Body of pancreas (tissue), 4 donors: ENCODE data around the gene PTGES2. TPM values are rescaled to one million over a fixed set of nuclear protein-coding genes. Genes with fewer than 3 reads are reported as not detected.

Experiments used
- ATAC-seq: fragments of 150-250 bp; one replicate; pipeline ENCODE4 v1.9.1; 2016
- DNase-seq, 4 donors: peaks; one replicate each; pipeline ENCODE4 v3.0.0-alpha.2; 2019
- H3K27ac ChIP-seq, 4 donors: fragments of 200-600 bp; sonication (generic); 1 replicate in 3 of 4; 2 replicates in 1 of 4; pipeline versions ENCODE4 v1.5.1 to v1.6.1; 2016 to 2019; ENCODE audit warnings: mild to moderate bottlenecking in 1 of 4, mixed read lengths in 1 of 4, moderate library complexity in 1 of 4
- H3K27me3 ChIP-seq, 2 donors: fragments of 200-600 bp; sonication (generic); one replicate each; pipeline ENCODE4 v1.6.0; 2016; ENCODE audit warnings: mild to moderate bottlenecking in 1 of 2
- H3K36me3 ChIP-seq, 2 donors: fragments of 200-600 bp; sonication (generic); replicated peaks in 1 of 2; 2 replicates each; pipeline ENCODE4 v1.5.1; 2016; ENCODE audit warnings: low read depth in 2 of 2; ENCODE audit not compliant: insufficient read depth in 1 of 2
- H3K4me1 ChIP-seq: fragments of 200-600 bp; sonication (generic); one replicate; pipeline ENCODE4 v1.6.0; 2016
- H3K4me3 ChIP-seq, 2 donors: fragments of 200-600 bp; sonication (generic); 1 replicate in 1 of 2; 2 replicates in 1 of 2; pipeline ENCODE4 v1.5.1; 2016 to 2019
- H3K9me3 ChIP-seq, 3 donors: fragments of 200-600 bp; sonication (generic); 1 replicate in 2 of 3; 2 replicates in 1 of 3; pipeline ENCODE4 v1.5.1; 2016
- CTCF ChIP-seq, 7 experiments: fragments of 450-650 bp in 4 of 7; fragments of 200-600 bp in 3 of 7; sonication (generic) in 3 of 7; IDR thresholded peaks; one replicate each; pipeline ENCODE4 v1.5.1; 2016 to 2019; ENCODE audit warnings: antibody characterized with exemption in 7 of 7
- POLR2A ChIP-seq, 3 donors: fragments of 450-650 bp; IDR thresholded peaks; one replicate each; pipeline ENCODE4 v1.6.1; 2016; ENCODE audit warnings: antibody characterized with exemption in 3 of 3, mild to moderate bottlenecking in 2 of 3
- WGBS, 2 donors: methylation state at CpG; one replicate each; pipeline ENCODE4 v1.1.5; 2017; 5-methylcytosine and 5-hydroxymethylcytosine counted together
- intact Hi-C: fragments of 100-400 bp; cut with DNase I; formaldehyde crosslinking; loops from one replicate; pipeline ENCODE4 v1.15.1; 2023
- total RNA-seq, 2 donors: library from RNA; depleted of rRNA; stranded (reverse); fragments of >200 nt; gene quantifications; one replicate each; pipeline ENCODE4 v1.1.0, GENCODE V29; 2016

PTGES2 gene
- total RNA-seq, 2 donors from 2014 or later = 55.8 to 145 TPM

GRCh38 chr9:128169492-128169891 is 42.0 kb upstream of the PTGES2 start:
- 83 to 89% methylated on average over 7 to 8 of the region's 8 CpGs for WGBS, 2 donors
- ATAC-seq (no peak), DNase-seq (no peak)
- intact Hi-C loops = no loop called here
- no peak overlapping the region for H3K4me3 ChIP-seq
- no peaks in the 10 kb centered on the region for H3K9me3 ChIP-seq
- TF ChIP-seq CTCF (IDR thresholded peaks at IDR 0.05) (no peak), POLR2A (IDR thresholded peaks at IDR 0.05) (no peak)
- H3K4me1 ChIP-seq = no peaks in the 10 kb centered on the region
- H3K36me3 ChIP-seq = peaks cover 9 to 33% of the 10 kb centered on the region in 2 donors
- H3K27me3 ChIP-seq = no peaks in the 10 kb centered on the region
- no peak overlapping the region for H3K27ac ChIP-seq

- 89 to 95% methylated on average over 8 of the region's 8 CpGs for WGBS, 2 donors
- no peaks in the 10 kb centered on the region for H3K9me3 ChIP-seq
- DNase-seq (no peak), ATAC-seq (no peak)
- no peaks in the 10 kb centered on the region for H3K27me3 ChIP-seq
- no peaks in the 10 kb centered on the region for H3K4me1 ChIP-seq
- peaks cover 9 to 36% of the 10 kb centered on the region in 2 donors for H3K36me3 ChIP-seq
- H3K27ac ChIP-seq = no peak overlapping the region
- intact Hi-C loops = no loop called here
- TF ChIP-seq POLR2A (IDR thresholded peaks at IDR 0.05) = no peak
- H3K4me3 ChIP-seq = no peak overlapping the region
Observed at GRCh38 chr9:128168731-128169308, 41.3 kb upstream of the PTGES2 start.

DNA sequence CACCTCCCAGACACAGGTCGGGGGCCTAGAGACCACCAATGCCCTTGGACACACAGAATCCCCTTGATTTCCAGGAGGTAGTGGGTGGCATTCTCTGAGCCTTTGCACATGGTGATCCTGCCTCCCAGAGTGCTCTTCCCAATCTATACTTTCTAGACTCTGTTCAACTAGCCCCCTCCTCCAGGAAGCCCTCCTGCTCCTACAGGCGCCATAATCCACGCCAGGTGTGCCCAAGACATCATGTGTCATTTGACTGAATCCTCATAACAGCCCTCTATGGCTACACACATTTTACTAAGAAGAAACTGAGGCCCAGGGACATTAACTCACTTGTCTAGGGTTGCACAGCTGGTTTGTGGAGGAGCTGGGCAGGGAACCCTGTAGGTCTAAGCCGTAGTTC is 39.7 kb upstream of the PTGES2 start:
- TF ChIP-seq POLR2A (IDR thresholded peaks at IDR 0.05) = no peak
- no peak for TF ChIP-seq CTCF (IDR thresholded peaks at IDR 0.05)
- Histone ChIP-seq H3K27me3 (no peaks in the 10 kb centered on the region), H3K27ac (no peak overlapping the region), H3K4me1 (peaks cover 7% of the 10 kb centered on the region), H3K36me3 (peaks cover 9 to 37% of the 10 kb centered on the region in 2 donors), H3K9me3 (no peaks in the 10 kb centered on the region), H3K4me3 (no peak overlapping the region)
- WGBS, 2 donors = 94 to 98% methylated on average over 4 of the region's 4 CpGs
- intact Hi-C loops = no loop called here
- DNase-seq (no peak), ATAC-seq (no peak)

DNA sequence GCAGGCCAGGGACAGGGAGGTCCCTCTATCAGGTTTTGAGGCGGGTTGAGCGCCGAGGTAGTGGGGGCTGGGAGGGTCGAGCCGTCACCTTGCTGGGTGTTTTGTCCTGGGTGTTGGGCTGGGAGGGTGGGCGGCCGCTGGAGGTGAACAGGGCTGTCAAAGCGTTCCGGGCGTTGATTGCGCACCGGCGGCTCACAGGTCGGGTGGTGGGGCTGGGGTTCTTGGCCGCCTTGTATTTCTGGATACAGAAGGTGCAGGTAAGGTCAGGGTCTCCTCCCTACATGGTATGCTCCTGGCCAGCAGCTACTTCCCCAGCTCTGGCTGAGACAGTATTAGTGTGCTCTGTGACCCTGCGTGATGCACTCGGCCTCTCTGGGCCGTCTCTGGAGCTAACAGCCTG is 38.6 kb upstream of the PTGES2 start:
- no peaks in the 10 kb centered on the region for H3K27me3 ChIP-seq
- ATAC-seq (no peak), DNase-seq (no peak)
- no peak overlapping the region for H3K4me3 ChIP-seq
- H3K36me3 ChIP-seq = peaks cover 9 to 37% of the 10 kb centered on the region in 2 donors
- no peaks in the 10 kb centered on the region for H3K9me3 ChIP-seq
- TF ChIP-seq CTCF (IDR thresholded peaks at IDR 0.05) (no peak), POLR2A (IDR thresholded peaks at IDR 0.05) (no peak)
- no peak overlapping the region for H3K27ac ChIP-seq
- H3K4me1 ChIP-seq = peaks cover 17% of the 10 kb centered on the region
- WGBS, 2 donors = 94 to 95% methylated on average over 4 to 13 of the region's 18 CpGs
- intact Hi-C loops = no loop called here

DNA sequence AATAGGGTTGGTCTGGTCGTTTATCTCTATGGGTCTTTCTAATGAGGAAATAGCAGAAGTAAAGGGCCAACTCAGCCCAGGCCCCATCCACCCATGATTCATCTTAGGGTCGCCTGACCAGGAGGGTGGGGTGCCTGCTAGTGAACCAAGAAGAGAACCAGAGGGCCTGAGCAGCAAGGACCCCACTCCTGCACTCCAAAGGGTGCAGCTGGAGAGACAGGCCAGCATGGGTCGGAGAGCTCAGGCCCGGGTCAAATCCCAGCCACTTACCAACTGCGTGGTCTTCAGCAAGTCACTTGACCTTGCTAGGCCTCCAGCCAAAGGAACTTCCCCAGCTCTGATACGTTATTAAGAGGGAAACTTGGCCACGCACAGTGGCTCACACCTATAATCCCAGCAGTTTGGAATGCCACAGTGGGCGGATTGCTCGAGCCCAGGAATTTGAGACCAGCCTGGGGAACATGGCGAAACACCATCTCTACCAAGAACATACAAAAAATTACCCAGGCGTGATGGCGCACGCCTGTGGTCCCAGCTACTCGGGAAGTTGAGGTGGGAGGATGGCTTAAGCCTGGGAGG is 36.9 kb upstream of the PTGES2 start:
- ATAC-seq (no peak), DNase-seq (no peak)
- H3K27ac ChIP-seq = no peak overlapping the region
- 79 to 88% methylated on average over 7 to 14 of the region's 14 CpGs for WGBS, 2 donors
- H3K4me1 ChIP-seq = peaks cover 30% of the 10 kb centered on the region
- H3K27me3 ChIP-seq = no peaks in the 10 kb centered on the region
- intact Hi-C loops = no loop called here
- no peak overlapping the region for H3K4me3 ChIP-seq
- TF ChIP-seq CTCF (IDR thresholded peaks at IDR 0.05) (no peak), POLR2A (IDR thresholded peaks at IDR 0.05) (no peak)
- no peaks in the 10 kb centered on the region for H3K9me3 ChIP-seq
- H3K36me3 ChIP-seq = peaks cover 2 to 33% of the 10 kb centered on the region in 2 donors
